Mucosa of gallbladder (tissue), 1 donor: Measurements from ENCODE around the gene ZFP64. TPM values are rescaled to one million over a fixed set of nuclear protein-coding genes. Genes with fewer than 3 reads are reported as not detected.

Experiments
- DNase-seq: peaks from one replicate; pipeline ENCODE4 v3.0.0-alpha.2; 2020; ENCODE audit warnings: low spot score
- total RNA-seq: library from RNA; stranded (reverse); gene quantifications from one replicate; pipeline ENCODE4 v1.2.1, GENCODE V29; 2021
- donor health status: DM: no; HTN: no; CAD: no.

ZFP64 gene
- total RNA-seq, 1 donor from 2014 or later = 16.8 TPM

GRCh38 chr20:52105442-52106422 lies 85.8 kb downstream of the ZFP64 start:
- DNase-seq = no peak

- no peak for DNase-seq
Observed at GRCh38 chr20:52104546-52105441, 86.8 kb downstream of the ZFP64 start.

GRCh38 chr20:52103913-52104545 lies 87.5 kb downstream of the ZFP64 start:
- no peak for DNase-seq

GRCh38 chr20:52103335-52103912 lies 88.2 kb downstream of the ZFP64 start:
- no peak for DNase-seq

- no peak for DNase-seq
Observed at GRCh38 chr20:52102559-52102958, 89.0 kb downstream of the ZFP64 start.

- no peak for DNase-seq
Observed at GRCh38 chr20:52102126-52102525, 89.5 kb downstream of the ZFP64 start.
